B cell (primary cell): ENCODE data around the gene HOXD10. TPM values are rescaled to one million over a fixed set of nuclear protein-coding genes. Genes with fewer than 3 reads are reported as not detected.
A peak's percentile ranks its signal among the peaks of the same experiment; 100 is the strongest.

Experiments used
- ATAC-seq: fragments of 200-7000 bp; cut with Tn5 transposase; one replicate; pipeline ENCODE4 v1.10.0; 2021; ENCODE audit warnings: low read depth, mild to moderate bottlenecking, moderate number of reproducible peaks, moderate library complexity
- CTCF ChIA-PET: fragments of 350-600 bp; sonication (Branson Sonifier 250); formaldehyde crosslinking; loops from one replicate; lab custom pipeline; 2021; ENCODE audit warnings: antibody characterized with exemption, inconsistent platforms; lab: Charles Lee
- POLR2A ChIA-PET: fragments of 350-600 bp; sonication (Branson Sonifier 250); formaldehyde crosslinking; loops from one replicate; lab custom pipeline; 2021; ENCODE audit warnings: antibody characterized with exemption; lab: Charles Lee
- DNase-seq: peaks from one replicate; pipeline ENCODE4 v3.0.0; 2013
- H2AFZ ChIP-seq: 2 replicates; pipeline ENCODE4 v1.6.1; 2012; ENCODE audit warnings: mild to moderate bottlenecking, low read depth, low read length; ENCODE audit not compliant: insufficient read depth, poor library complexity, severe bottlenecking
- H3K27ac ChIP-seq, 2 donors: 1 replicate in 1 of 2; 2 replicates in 1 of 2; pipeline ENCODE4 v1.5.1; 2012 to 2013; ENCODE audit warnings: low read length in 2 of 2, mild to moderate bottlenecking in 2 of 2, moderate library complexity in 1 of 2
- H3K27me3 ChIP-seq, 4 experiments: fragments of 200-600 bp in 1 of 4; sonication (generic) in 1 of 4; replicated peaks in 1 of 4; 1 replicate in 2 of 4; 2 replicates in 2 of 4; pipeline versions ENCODE4 v1.6.1 to v1.7.0; 2013 to 2016; ENCODE audit warnings: low read length in 3 of 4, mild to moderate bottlenecking in 2 of 4, mixed read lengths in 1 of 4, moderate library complexity in 1 of 4; ENCODE audit not compliant: insufficient read depth in 4 of 4, control insufficient read depth in 3 of 4; ENCODE audit errors: control extremely low read depth in 1 of 4
- H3K36me3 ChIP-seq, 2 experiments: replicated peaks in 1 of 2; 1 replicate in 1 of 2; 2 replicates in 1 of 2; pipeline versions ENCODE4 v1.6.1 to v1.7.1; 2013; ENCODE audit warnings: low read length in 1 of 2; ENCODE audit not compliant: insufficient read depth in 2 of 2, control insufficient read depth in 1 of 2; ENCODE audit errors: control extremely low read depth in 1 of 2, extremely low read depth in 1 of 2
- H3K4me1 ChIP-seq, 2 donors: fragments of 200-600 bp in 1 of 2; sonication (generic) in 1 of 2; 1 replicate in 1 of 2; 2 replicates in 1 of 2; pipeline versions ENCODE4 v1.5.1 to v1.6.1; 2013 to 2017; ENCODE audit warnings: low read length in 2 of 2; ENCODE audit not compliant: control insufficient read depth in 2 of 2, insufficient read depth in 2 of 2
- H3K4me2 ChIP-seq: replicated peaks from 2 replicates; pipeline ENCODE3; 2012; ENCODE audit warnings: mild to moderate bottlenecking, low read depth, low read length; ENCODE audit not compliant: poor library complexity, severe bottlenecking
- H3K4me3 ChIP-seq, 5 experiments: fragments of 200-600 bp in 1 of 5; sonication (generic) in 1 of 5; 1 replicate in 3 of 5; 2 replicates in 2 of 5; pipeline versions ENCODE4 v1.5.1 to v1.7.0; 2011 to 2016; ENCODE audit warnings: low read length in 4 of 5, mild to moderate bottlenecking in 4 of 5, low read depth in 2 of 5, control low read depth in 1 of 5, moderate library complexity in 1 of 5; ENCODE audit not compliant: insufficient read depth in 1 of 5; ENCODE audit errors: control extremely low read depth in 1 of 5, extremely low read depth in 1 of 5
- H3K79me2 ChIP-seq: fragments of 200-600 bp; sonication (generic); one replicate; pipeline ENCODE4 v1.6.0; 2016; ENCODE audit warnings: low read length; ENCODE audit not compliant: control insufficient read depth, insufficient read depth
- H3K9ac ChIP-seq: fragments of 200-600 bp; sonication (generic); 2 replicates; pipeline ENCODE4 v1.6.1; 2017; ENCODE audit warnings: mild to moderate bottlenecking, low read length, moderate library complexity
- H3K9me3 ChIP-seq, 3 donors: one replicate each; pipeline versions ENCODE4 v1.6.1 to v1.7.1; 2013; ENCODE audit warnings: low read length in 2 of 3; ENCODE audit not compliant: control insufficient read depth in 2 of 3, insufficient read depth in 1 of 3; ENCODE audit errors: control extremely low read depth in 1 of 3
- H4K20me1 ChIP-seq: 2 replicates; pipeline ENCODE4 v1.6.0; 2012; ENCODE audit warnings: mild to moderate bottlenecking, low read length; ENCODE audit not compliant: insufficient read depth, control insufficient read depth, poor library complexity, severe bottlenecking
- H3K27ac Mint-ChIP-seq: one replicate; pipeline ENCODE4 v1.8.0; 2021; ENCODE audit warnings: mixed read lengths
- H3K27me3 Mint-ChIP-seq: one replicate; pipeline ENCODE4 v1.8.0; 2021; ENCODE audit warnings: mixed read lengths
- H3K4me1 Mint-ChIP-seq: one replicate; pipeline ENCODE4 v1.8.0; 2021; ENCODE audit warnings: mixed read lengths
- H3K4me3 Mint-ChIP-seq: one replicate; pipeline ENCODE4 v1.8.0; 2021; ENCODE audit warnings: mixed read lengths
- H3K9me3 Mint-ChIP-seq: one replicate; pipeline ENCODE4 v1.8.0; 2022; ENCODE audit warnings: mixed read lengths; ENCODE audit not compliant: insufficient read depth
- CTCF ChIP-seq: fragments of 200-600 bp; IDR thresholded peaks from one replicate; pipeline ENCODE4 v1.8.0; 2022; ENCODE audit warnings: antibody characterized with exemption, mild to moderate bottlenecking
- EZH2 ChIP-seq: IDR thresholded peaks from 2 replicates; pipeline ENCODE4 v1.6.1; 2012; ENCODE audit warnings: borderline replicate concordance, low read depth, mild to moderate bottlenecking, moderate library complexity, low read length; ENCODE audit not compliant: insufficient read depth, poor library complexity, severe bottlenecking
- WGBS: methylation state at CpG from one replicate; pipeline ENCODE4 v1.1.5; 2013; ENCODE audit warnings: missing lambda C conversion rate; ENCODE audit not compliant: insufficient coverage; 5-methylcytosine and 5-hydroxymethylcytosine counted together
- intact Hi-C: fragments of 100-400 bp; cut with micrococcal nuclease; formaldehyde crosslinking; loops from one replicate; pipeline ENCODE4 v1.10.0; 2022
- polyA plus RNA-seq: library from polyadenylated mRNA; depleted of rRNA; stranded (reverse); fragments of >200 nt; gene quantifications from 2 replicates; pipeline ENCODE4 v1.2.3, GENCODE V29; 2012
- total RNA-seq, 2 donors: library from RNA; stranded (reverse); fragments of 120-200 nt in 1 of 2; gene quantifications; 1 replicate in 1 of 2; 2 replicates in 1 of 2; pipeline versions ENCODE4 v1.2.3 to v1.2.4, GENCODE V29; 2013 to 2022

HOXD10 gene
- total and polyA plus RNA-seq, 2 donors (not counting 1 experiment from before 2014, with no cell fraction given): not detected

GRCh38 chr2:176131848-176132158 is 15.2 kb downstream of the HOXD10 start:
- Mint-ChIP-seq H3K4me3 (peak overlapping the region; percentile 84), H3K4me1 (peaks cover 36% of the 10 kb centered on the region)

More at GRCh38 chr2:176131848-176132158, 15.2 kb downstream of the HOXD10 start:
- no peak for TF ChIP-seq EZH2
- TF ChIP-seq CTCF: no peak
- no peak overlapping the region for H2AFZ ChIP-seq
- intact Hi-C loops: loop anchor here (5.0 kb wide), 1 partner anchor 55 kb away; no protein-coding TSS in a partner anchor
- CTCF ChIA-PET: interaction anchor here (0.8 to 3.3 kb wide), 8 partner anchors 9 to 520 kb away, joined by 3 to 15 read pairs (median 6); no protein-coding TSS in a partner anchor
- no peak overlapping the region for H3K9ac ChIP-seq
- H3K27ac ChIP-seq: no peak overlapping the region
- POLR2A ChIA-PET: no interaction called here
- peaks cover 0 to 19% (median 0%) of the 10 kb centered on the region in 3 donors for H3K9me3 ChIP-seq
- Mint-ChIP-seq H3K27ac (no peak overlapping the region), H3K27me3 (peaks cover 74% of the 10 kb centered on the region), H3K9me3 (no peaks in the 10 kb centered on the region)
- peak overlapping the region in 1 of 5 experiments; percentile 54 for H3K4me3 ChIP-seq
- ATAC-seq (no peak), DNase-seq (no peak)
- H3K4me2 ChIP-seq: peak overlapping the region; percentile 57
- WGBS: no CpG with 5 or more reads among the region's 4 CpGs
- no peaks in the 10 kb centered on the region for H3K36me3 ChIP-seq
- peaks cover 28 to 51% of the 10 kb centered on the region in 2 donors for H3K4me1 ChIP-seq
- no peaks in the 10 kb centered on the region for H3K79me2 ChIP-seq
- H4K20me1 ChIP-seq: no peaks in the 10 kb centered on the region
- peaks cover 0 to 83% (median 73%) of the 10 kb centered on the region in 4 experiments for H3K27me3 ChIP-seq
